SK-N-SH treated with all-trans-retinoic acid at 6 μM for 48 hours (cell line): ENCODE results near the gene SETD3.

Experiments used
- ATAC-seq: fragments of 200-7000 bp; cut with Tn5 transposase; 3 replicates; pipeline ENCODE4 v1.9.1; 2020; ENCODE audit warnings: mild to moderate bottlenecking, moderate library complexity
- ARNTL ChIP-seq: fragments of 450-650 bp; formaldehyde crosslinking; IDR thresholded peaks from 2 replicates; pipeline ENCODE4 v1.5.0; 2020; ENCODE audit warnings: low read depth, mild to moderate bottlenecking, moderate library complexity, borderline replicate concordance
- BACH2 ChIP-seq: fragments of 250-450 bp; sonication (Bioruptor Pico); IDR thresholded peaks from 2 replicates; pipeline ENCODE4 v1.9.0; 2021; ENCODE audit warnings: mild to moderate bottlenecking, borderline replicate concordance
- CSDC2 ChIP-seq: fragments of 250-450 bp; sonication (Bioruptor Pico); IDR thresholded peaks from 2 replicates; pipeline ENCODE4 v1.5.0; 2020; ENCODE audit warnings: mild to moderate bottlenecking, moderate library complexity
- ESRRG ChIP-seq: fragments of 250-450 bp; sonication (Bioruptor Pico); IDR thresholded peaks from 2 replicates; pipeline ENCODE4 v1.6.1; 2021; ENCODE audit warnings: mild to moderate bottlenecking
- GLIS3 ChIP-seq: fragments of 250-450 bp; sonication (Bioruptor Pico); IDR thresholded peaks from 2 replicates; pipeline ENCODE4 v1.5.0; 2020; ENCODE audit warnings: mild to moderate bottlenecking, moderate library complexity
- ISL1 ChIP-seq: fragments of 250-450 bp; sonication (Bioruptor Pico); IDR thresholded peaks from 2 replicates; pipeline ENCODE4 v2.1.2; 2022; ENCODE audit warnings: mild to moderate bottlenecking, moderate library complexity
- OSR1 ChIP-seq: fragments of 250-450 bp; sonication (Bioruptor Pico); IDR thresholded peaks from 2 replicates; pipeline ENCODE4 v1.8.0; 2022; ENCODE audit warnings: moderate library complexity, mild to moderate bottlenecking, inconsistent platforms
- PPARA ChIP-seq: fragments of 250-450 bp; sonication (Bioruptor Pico); IDR thresholded peaks from 2 replicates; pipeline ENCODE4 v1.5.0; 2020; ENCODE audit warnings: mild to moderate bottlenecking, borderline replicate concordance
- RARB ChIP-seq: fragments of 250-450 bp; sonication (Bioruptor Pico); IDR thresholded peaks from 2 replicates; pipeline ENCODE4 v1.8.0; 2021; ENCODE audit warnings: mild to moderate bottlenecking, moderate library complexity
- SNAI2 ChIP-seq: fragments of 250-450 bp; sonication (Bioruptor Pico); IDR thresholded peaks from 2 replicates; pipeline ENCODE4 v1.5.0; 2020; ENCODE audit warnings: mild to moderate bottlenecking, moderate library complexity
- TCF4 ChIP-seq: fragments of 250-450 bp; sonication (Bioruptor Pico); IDR thresholded peaks from 2 replicates; pipeline ENCODE4 v1.8.0; 2021; ENCODE audit warnings: mild to moderate bottlenecking, moderate library complexity, borderline replicate concordance
- TOX ChIP-seq: fragments of 250-450 bp; sonication (Bioruptor Pico); IDR thresholded peaks from 2 replicates; pipeline ENCODE4 v1.8.0; 2021; ENCODE audit warnings: mild to moderate bottlenecking, moderate library complexity, borderline replicate concordance
- ZC3H10 ChIP-seq: fragments of 250-450 bp; sonication (Bioruptor Pico); IDR thresholded peaks from 2 replicates; pipeline ENCODE4 v1.5.1; 2021; ENCODE audit warnings: mild to moderate bottlenecking, moderate library complexity
- ZFP3 ChIP-seq: fragments of 250-450 bp; sonication (Bioruptor Pico); IDR thresholded peaks from 2 replicates; pipeline ENCODE4 v1.5.0; 2020; ENCODE audit warnings: mild to moderate bottlenecking, moderate library complexity
- ZFP30 ChIP-seq: fragments of 450-650 bp; formaldehyde crosslinking; IDR thresholded peaks from 2 replicates; pipeline ENCODE4 v1.5.0; 2022; ENCODE audit warnings: mild to moderate bottlenecking, moderate library complexity
- ZNF565 ChIP-seq: fragments of 450-650 bp; formaldehyde crosslinking; conservative IDR thresholded peaks from 2 replicates; pipeline ENCODE4 v1.5.0; 2020; ENCODE audit warnings: low read depth, mild to moderate bottlenecking, moderate library complexity
- ZNF70 ChIP-seq: fragments of 450-650 bp; formaldehyde crosslinking; IDR thresholded peaks from 2 replicates; pipeline ENCODE4 v1.5.0; 2020; ENCODE audit warnings: mild to moderate bottlenecking, moderate library complexity
- ZNF8 ChIP-seq: fragments of 450-650 bp; formaldehyde crosslinking; IDR thresholded peaks from 2 replicates; pipeline ENCODE4 v1.5.0; 2020; ENCODE audit warnings: mild to moderate bottlenecking, moderate library complexity
- TF ChIP-seq, protein P1 (sequence below): fragments of 250-450 bp; sonication (Bioruptor Pico); IDR thresholded peaks from 2 replicates; pipeline ENCODE4 v1.5.1; 2020; ENCODE audit warnings: low read depth, mild to moderate bottlenecking, moderate library complexity
- TF ChIP-seq, protein P2 (sequence below): fragments of 250-450 bp; sonication (Bioruptor Pico); IDR thresholded peaks from 2 replicates; pipeline ENCODE4 v1.5.1; 2021; ENCODE audit warnings: mild to moderate bottlenecking, moderate library complexity
- TF ChIP-seq, protein P3 (sequence below): fragments of 250-450 bp; sonication (Bioruptor Pico); IDR thresholded peaks from 2 replicates; pipeline ENCODE4 v1.8.0; 2021; ENCODE audit warnings: low read depth, mild to moderate bottlenecking, moderate library complexity, borderline replicate concordance
- TF ChIP-seq, protein P4 (sequence below): fragments of 250-450 bp; sonication (Bioruptor Pico); IDR thresholded peaks from 2 replicates; pipeline ENCODE4 v1.5.0; 2020; ENCODE audit warnings: mild to moderate bottlenecking, moderate library complexity
- TF ChIP-seq, protein P5 (sequence below): fragments of 250-450 bp; sonication (Bioruptor Pico); IDR thresholded peaks from 2 replicates; pipeline ENCODE4 v1.8.0; 2020; ENCODE audit warnings: mild to moderate bottlenecking, moderate library complexity, borderline replicate concordance

Gene SETD3

DNA sequence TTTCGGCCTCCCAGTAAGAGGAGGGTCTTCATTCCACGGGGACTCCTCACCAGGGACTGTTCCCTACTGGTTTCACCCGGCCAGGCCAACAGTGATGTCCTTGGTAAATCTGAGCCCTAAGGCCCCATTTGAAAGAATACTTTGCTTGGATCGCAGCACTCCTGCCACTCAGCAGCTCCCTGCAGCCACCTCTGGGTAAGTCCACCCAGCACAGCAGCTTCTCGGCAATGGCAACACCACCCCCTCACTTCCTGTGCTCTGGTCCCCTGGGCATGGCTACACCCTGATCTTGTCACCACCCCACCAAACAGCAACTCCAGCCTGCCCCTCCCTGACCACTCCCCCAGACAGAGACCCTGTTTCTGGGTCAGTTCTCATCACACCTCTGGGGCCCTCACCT is 100.3 kb downstream of the SETD3 start:
- TF ChIP-seq ZFP30 (CRISPR knock-in tag) (no peak), ZNF8 (CRISPR knock-in tag) (no peak), BACH2 (CRISPR knock-in tag) (no peak), GLIS3 (no peak), ZC3H10 (CRISPR knock-in tag) (no peak), ISL1 (CRISPR knock-in tag) (no peak), ESRRG (CRISPR knock-in tag) (no peak), PPARA (CRISPR knock-in tag) (no peak), TCF4 (CRISPR knock-in tag) (no peak), SNAI2 (CRISPR knock-in tag) (no peak), CSDC2 (CRISPR knock-in tag) (no peak), ZNF70 (CRISPR knock-in tag) (no peak), ARNTL (no peak), ZNF565 (CRISPR knock-in tag) (no peak), TOX (CRISPR knock-in tag) (no peak), OSR1 (CRISPR knock-in tag) (no peak)
- TF ChIP-seq, protein P1, sequence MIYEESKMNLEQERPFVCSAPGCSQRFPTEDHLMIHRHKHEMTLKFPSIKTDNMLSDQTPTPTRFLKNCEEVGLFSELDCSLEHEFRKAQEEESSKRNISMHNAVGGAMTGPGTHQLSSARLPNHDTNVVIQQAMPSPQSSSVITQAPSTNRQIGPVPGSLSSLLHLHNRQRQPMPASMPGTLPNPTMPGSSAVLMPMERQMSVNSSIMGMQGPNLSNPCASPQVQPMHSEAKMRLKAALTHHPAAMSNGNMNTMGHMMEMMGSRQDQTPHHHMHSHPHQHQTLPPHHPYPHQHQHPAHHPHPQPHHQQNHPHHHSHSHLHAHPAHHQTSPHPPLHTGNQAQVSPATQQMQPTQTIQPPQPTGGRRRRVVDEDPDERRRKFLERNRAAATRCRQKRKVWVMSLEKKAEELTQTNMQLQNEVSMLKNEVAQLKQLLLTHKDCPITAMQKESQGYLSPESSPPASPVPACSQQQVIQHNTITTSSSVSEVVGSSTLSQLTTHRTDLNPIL (CRISPR knock-in tag), result no peak
- TF ChIP-seq, protein P2, sequence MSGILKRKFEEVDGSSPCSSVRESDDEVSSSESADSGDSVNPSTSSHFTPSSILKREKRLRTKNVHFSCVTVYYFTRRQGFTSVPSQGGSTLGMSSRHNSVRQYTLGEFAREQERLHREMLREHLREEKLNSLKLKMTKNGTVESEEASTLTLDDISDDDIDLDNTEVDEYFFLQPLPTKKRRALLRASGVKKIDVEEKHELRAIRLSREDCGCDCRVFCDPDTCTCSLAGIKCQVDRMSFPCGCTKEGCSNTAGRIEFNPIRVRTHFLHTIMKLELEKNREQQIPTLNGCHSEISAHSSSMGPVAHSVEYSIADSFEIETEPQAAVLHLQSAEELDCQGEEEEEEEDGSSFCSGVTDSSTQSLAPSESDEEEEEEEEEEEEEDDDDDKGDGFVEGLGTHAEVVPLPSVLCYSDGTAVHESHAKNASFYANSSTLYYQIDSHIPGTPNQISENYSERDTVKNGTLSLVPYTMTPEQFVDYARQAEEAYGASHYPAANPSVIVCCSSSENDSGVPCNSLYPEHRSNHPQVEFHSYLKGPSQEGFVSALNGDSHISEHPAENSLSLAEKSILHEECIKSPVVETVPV (CRISPR knock-in tag), result no peak
- ATAC-seq, result no peak; the same call in 2 of the 3 replicates

DNA sequence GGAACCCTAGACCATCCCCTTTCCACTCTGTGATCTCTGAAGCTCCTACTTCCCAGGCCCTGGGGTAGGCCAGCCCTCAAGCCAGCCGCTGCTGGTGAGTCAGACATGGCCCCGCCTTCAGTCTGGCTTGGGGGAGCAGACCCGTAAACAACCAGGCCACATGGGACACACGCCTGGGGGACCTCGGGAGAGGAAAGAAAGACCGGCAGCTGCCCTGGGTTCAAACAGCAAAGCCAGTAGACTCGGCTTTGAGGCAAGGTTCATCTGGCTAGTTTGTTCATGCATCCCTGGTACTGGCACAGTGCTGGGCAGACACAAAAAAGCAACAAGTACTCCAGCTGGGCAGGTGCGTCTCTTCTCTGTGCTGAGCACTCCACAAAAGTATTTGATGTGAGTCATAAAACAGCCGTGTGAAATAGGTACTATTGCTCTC is 101.9 kb downstream of the SETD3 start:
- TF ChIP-seq RARB (CRISPR knock-in tag) (no peak), ZNF8 (CRISPR knock-in tag) (no peak), ZFP30 (CRISPR knock-in tag) (no peak), BACH2 (CRISPR knock-in tag) (no peak), ZFP3 (CRISPR knock-in tag) (no peak), SNAI2 (CRISPR knock-in tag) (no peak)
- TF ChIP-seq, protein P1 (CRISPR knock-in tag), result no peak
- TF ChIP-seq, protein P3, sequence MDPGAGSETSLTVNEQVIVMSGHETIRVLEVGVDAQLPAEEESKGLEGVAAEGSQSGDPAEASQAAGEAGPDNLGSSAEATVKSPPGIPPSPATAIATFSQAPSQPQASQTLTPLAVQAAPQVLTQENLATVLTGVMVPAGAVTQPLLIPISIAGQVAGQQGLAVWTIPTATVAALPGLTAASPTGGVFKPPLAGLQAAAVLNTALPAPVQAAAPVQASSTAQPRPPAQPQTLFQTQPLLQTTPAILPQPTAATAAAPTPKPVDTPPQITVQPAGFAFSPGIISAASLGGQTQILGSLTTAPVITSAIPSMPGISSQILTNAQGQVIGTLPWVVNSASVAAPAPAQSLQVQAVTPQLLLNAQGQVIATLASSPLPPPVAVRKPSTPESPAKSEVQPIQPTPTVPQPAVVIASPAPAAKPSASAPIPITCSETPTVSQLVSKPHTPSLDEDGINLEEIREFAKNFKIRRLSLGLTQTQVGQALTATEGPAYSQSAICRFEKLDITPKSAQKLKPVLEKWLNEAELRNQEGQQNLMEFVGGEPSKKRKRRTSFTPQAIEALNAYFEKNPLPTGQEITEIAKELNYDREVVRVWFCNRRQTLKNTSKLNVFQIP, result no peak
- TF ChIP-seq, all 23 proteins: peak for 0
- ATAC-seq, result peak; percentile 42; the same call in 2 of the 3 replicates

DNA sequence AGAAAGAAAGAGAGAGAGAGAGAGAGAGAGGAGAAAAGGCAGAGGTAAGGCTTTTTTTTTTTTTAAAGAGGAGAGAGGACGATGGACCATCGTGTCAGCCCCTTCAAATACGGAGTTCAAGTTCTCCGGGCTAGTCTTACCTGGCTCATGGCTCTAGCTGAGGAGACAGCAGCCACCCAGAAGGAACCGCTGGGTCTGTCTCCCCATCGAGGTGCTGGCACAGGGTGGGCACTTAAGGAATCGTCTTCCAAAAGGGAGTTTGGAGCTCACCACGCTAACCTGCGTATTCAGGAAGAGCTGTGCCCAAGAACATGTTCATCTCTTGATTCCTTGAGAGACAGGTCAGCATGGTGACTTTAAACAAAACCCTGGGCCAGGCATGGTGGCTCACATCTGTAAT is 102.7 kb downstream of the SETD3 start:
- no peak for ATAC-seq
- TF ChIP-seq, protein P3, result no peak
- TF ChIP-seq ISL1 (CRISPR knock-in tag), result no peak
- TF ChIP-seq ZFP30 (CRISPR knock-in tag), result no peak
- no peak for TF ChIP-seq OSR1 (CRISPR knock-in tag)
- no peak for TF ChIP-seq TCF4 (CRISPR knock-in tag)
- TF ChIP-seq ZFP3 (CRISPR knock-in tag), result no peak
- TF ChIP-seq SNAI2 (CRISPR knock-in tag), result no peak
- no peak for TF ChIP-seq TOX (CRISPR knock-in tag)
- TF ChIP-seq PPARA (CRISPR knock-in tag), result no peak
- no peak for TF ChIP-seq CSDC2 (CRISPR knock-in tag)
- no peak for TF ChIP-seq GLIS3
- TF ChIP-seq, protein P4, sequence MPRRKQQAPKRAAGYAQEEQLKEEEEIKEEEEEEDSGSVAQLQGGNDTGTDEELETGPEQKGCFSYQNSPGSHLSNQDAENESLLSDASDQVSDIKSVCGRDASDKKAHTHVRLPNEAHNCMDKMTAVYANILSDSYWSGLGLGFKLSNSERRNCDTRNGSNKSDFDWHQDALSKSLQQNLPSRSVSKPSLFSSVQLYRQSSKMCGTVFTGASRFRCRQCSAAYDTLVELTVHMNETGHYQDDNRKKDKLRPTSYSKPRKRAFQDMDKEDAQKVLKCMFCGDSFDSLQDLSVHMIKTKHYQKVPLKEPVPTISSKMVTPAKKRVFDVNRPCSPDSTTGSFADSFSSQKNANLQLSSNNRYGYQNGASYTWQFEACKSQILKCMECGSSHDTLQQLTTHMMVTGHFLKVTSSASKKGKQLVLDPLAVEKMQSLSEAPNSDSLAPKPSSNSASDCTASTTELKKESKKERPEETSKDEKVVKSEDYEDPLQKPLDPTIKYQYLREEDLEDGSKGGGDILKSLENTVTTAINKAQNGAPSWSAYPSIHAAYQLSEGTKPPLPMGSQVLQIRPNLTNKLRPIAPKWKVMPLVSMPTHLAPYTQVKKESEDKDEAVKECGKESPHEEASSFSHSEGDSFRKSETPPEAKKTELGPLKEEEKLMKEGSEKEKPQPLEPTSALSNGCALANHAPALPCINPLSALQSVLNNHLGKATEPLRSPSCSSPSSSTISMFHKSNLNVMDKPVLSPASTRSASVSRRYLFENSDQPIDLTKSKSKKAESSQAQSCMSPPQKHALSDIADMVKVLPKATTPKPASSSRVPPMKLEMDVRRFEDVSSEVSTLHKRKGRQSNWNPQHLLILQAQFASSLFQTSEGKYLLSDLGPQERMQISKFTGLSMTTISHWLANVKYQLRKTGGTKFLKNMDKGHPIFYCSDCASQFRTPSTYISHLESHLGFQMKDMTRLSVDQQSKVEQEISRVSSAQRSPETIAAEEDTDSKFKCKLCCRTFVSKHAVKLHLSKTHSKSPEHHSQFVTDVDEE (CRISPR knock-in tag), result no peak
- no peak for TF ChIP-seq ARNTL
- TF ChIP-seq ZC3H10 (CRISPR knock-in tag), result no peak
- TF ChIP-seq, protein P5, sequence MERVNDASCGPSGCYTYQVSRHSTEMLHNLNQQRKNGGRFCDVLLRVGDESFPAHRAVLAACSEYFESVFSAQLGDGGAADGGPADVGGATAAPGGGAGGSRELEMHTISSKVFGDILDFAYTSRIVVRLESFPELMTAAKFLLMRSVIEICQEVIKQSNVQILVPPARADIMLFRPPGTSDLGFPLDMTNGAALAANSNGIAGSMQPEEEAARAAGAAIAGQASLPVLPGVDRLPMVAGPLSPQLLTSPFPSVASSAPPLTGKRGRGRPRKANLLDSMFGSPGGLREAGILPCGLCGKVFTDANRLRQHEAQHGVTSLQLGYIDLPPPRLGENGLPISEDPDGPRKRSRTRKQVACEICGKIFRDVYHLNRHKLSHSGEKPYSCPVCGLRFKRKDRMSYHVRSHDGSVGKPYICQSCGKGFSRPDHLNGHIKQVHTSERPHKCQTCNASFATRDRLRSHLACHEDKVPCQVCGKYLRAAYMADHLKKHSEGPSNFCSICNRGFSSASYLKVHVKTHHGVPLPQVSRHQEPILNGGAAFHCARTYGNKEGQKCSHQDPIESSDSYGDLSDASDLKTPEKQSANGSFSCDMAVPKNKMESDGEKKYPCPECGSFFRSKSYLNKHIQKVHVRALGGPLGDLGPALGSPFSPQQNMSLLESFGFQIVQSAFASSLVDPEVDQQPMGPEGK (CRISPR knock-in tag), result no peak
- no peak for TF ChIP-seq BACH2 (CRISPR knock-in tag)
- no peak for TF ChIP-seq RARB (CRISPR knock-in tag)
